ENCODE data around the gene UROS. TPM values are rescaled to one million over a fixed set of nuclear protein-coding genes. Genes with fewer than 3 reads are reported as not detected.

Gene UROS
- total and polyA plus RNA-seq, 2 donors (not counting 3 experiments of a cell fraction or from before 2014, with no cell fraction given) = 38.4 to 42.0 TPM

- dilution Hi-C loops (cut with MboI; ENCODE audit: extremely low pct_ligation_motif_present, low sequenced_read_pairs) = no loop called here
- ChIA-PET POLR2A (no interaction called here), CTCF (no interaction called here)
- no peaks in the 10 kb centered on the region for H3K27me3 ChIP-seq (ENCODE audit: control insufficient read depth in 2 of 2, insufficient read depth in 2 of 2, low read length in 2 of 2)
- no peak overlapping the region for H3K27ac ChIP-seq (ENCODE audit: insufficient read depth, low read depth, low read length)
- FAIRE-seq (no peak), DNase-seq (ENCODE audit: low read depth, low spot score) (no peak)
- H3K36me3 ChIP-seq (ENCODE audit: control insufficient read depth in 2 of 2, extremely low read depth in 1 of 2, insufficient read depth in 2 of 2, low read length in 2 of 2) = peaks cover 7 to 14% of the 10 kb centered on the region in 2 experiments
- H2AFZ ChIP-seq (ENCODE audit: low read depth, low read length) = no peak overlapping the region
- no peak overlapping the region for H3K9ac ChIP-seq (replicated peaks; ENCODE audit: extremely low read depth, insufficient read depth, low read length)
- no peak overlapping the region for H3K4me2 ChIP-seq (ENCODE audit: insufficient read depth, low read length)
- intact Hi-C loops (cut with micrococcal nuclease) = no loop called here
- H4K20me1 ChIP-seq (replicated peaks; ENCODE audit: control insufficient read depth, extremely low read depth, insufficient read depth, low read length) = no peaks in the 10 kb centered on the region
- TF ChIP-seq CTCF (IDR thresholded peaks at IDR 0.05; ENCODE audit: extremely low read depth in 1 of 2, insufficient read depth in 1 of 2, low read depth in 1 of 2, low read length in 2 of 2) = no peak
- no peak for TF ChIP-seq JUN (IDR thresholded peaks at IDR 0.05; ENCODE audit: borderline replicate concordance, insufficient read depth, insufficient read length, low read depth)
- TF ChIP-seq POLR2A (IDR thresholded peaks at IDR 0.05; ENCODE audit: low read depth, low read length) = no peak
- no peak for TF ChIP-seq MYC (IDR thresholded peaks at IDR 0.05; ENCODE audit: low read depth, low read length)
- TF ChIP-seq POLR2AphosphoS5 (IDR thresholded peaks at IDR 0.05; ENCODE audit: insufficient read depth, low read depth, low read length) = no peak
- TF ChIP-seq FOS (IDR thresholded peaks at IDR 0.05; ENCODE audit: borderline replicate concordance, insufficient read depth, low read length) = no peak
- TF ChIP-seq MAX (IDR thresholded peaks at IDR 0.05; ENCODE audit: insufficient read depth, insufficient read length) = no peak
- TF ChIP-seq EZH2 (IDR thresholded peaks at IDR 0.05; ENCODE audit: borderline replicate concordance, low read depth, low read length, severe bottlenecking) = no peak
- TF ChIP-seq GATA2 (IDR thresholded peaks at IDR 0.05; ENCODE audit: insufficient read depth, insufficient read length, low read depth, low read length) = no peak
- no peaks in the 10 kb centered on the region for H3K9me1 ChIP-seq (replicated peaks; ENCODE audit: control insufficient read depth, extremely low read depth, insufficient read depth, low read length)
- no peaks in the 10 kb centered on the region for H3K79me2 ChIP-seq (ENCODE audit: control insufficient read depth, insufficient read depth, low read length)
- no peaks in the 10 kb centered on the region for H3K4me1 ChIP-seq (ENCODE audit: control insufficient read depth, extremely low read depth, insufficient read depth, low read length)
- no TSS peak for BruUV-seq (replicated peaks)
- H3K9me3 ChIP-seq (replicated peaks; ENCODE audit: control insufficient read depth, insufficient read depth, low read length) = no peaks in the 10 kb centered on the region
- H3K4me3 ChIP-seq (replicated peaks in 1 of 3; ENCODE audit: insufficient read depth in 1 of 3, low read depth in 1 of 3, low read length in 3 of 3) = no peak overlapping the region
Observed at GRCh38 chr10:125766511-125766910, 56.5 kb downstream of the UROS start.

All from endothelial cell of umbilical vein (primary cell).